Lung (tissue), 12 donors: ENCODE data around the gene LTA. TPM values are rescaled to one million over a fixed set of nuclear protein-coding genes. Genes with fewer than 3 reads are reported as not detected.

Experiments
- ATAC-seq: fragments of 200-7000 bp; cut with Tn5 transposase; one replicate; pipeline ENCODE4 v1.9.1; 2020; ENCODE audit warnings: moderate number of reproducible peaks; ENCODE audit not compliant: insufficient read depth, low FRiP score
- DNase-seq, 3 donors: peaks; one replicate each; pipeline ENCODE4 v3.0.0-alpha.2; 2013 to 2017
- H3K27ac ChIP-seq, 2 donors: one replicate each; pipeline ENCODE4 v1.5.1; 2013; ENCODE audit warnings: mild to moderate bottlenecking in 2 of 2, moderate library complexity in 2 of 2, control low read depth in 1 of 2, inconsistent platforms in 1 of 2, low read depth in 1 of 2, low read length in 1 of 2
- H3K27me3 ChIP-seq, 3 donors: one replicate each; pipeline ENCODE4 v1.5.1; 2013; ENCODE audit warnings: low read length in 2 of 3; ENCODE audit not compliant: control insufficient read depth in 3 of 3, insufficient read depth in 3 of 3
- H3K36me3 ChIP-seq, 4 donors: one replicate each; pipeline ENCODE4 v1.5.1; 2013; ENCODE audit warnings: low read length in 4 of 4, mild to moderate bottlenecking in 1 of 4, moderate library complexity in 1 of 4; ENCODE audit not compliant: control insufficient read depth in 4 of 4, insufficient read depth in 4 of 4
- H3K4me1 ChIP-seq, 5 donors: one replicate each; pipeline ENCODE4 v1.5.1; 2013; ENCODE audit warnings: low read length in 5 of 5, mild to moderate bottlenecking in 2 of 5, moderate library complexity in 1 of 5; ENCODE audit not compliant: control insufficient read depth in 5 of 5, insufficient read depth in 5 of 5
- H3K4me3 ChIP-seq: one replicate; pipeline ENCODE4 v1.5.1; 2013; ENCODE audit warnings: mild to moderate bottlenecking, control low read depth, moderate library complexity
- H3K9ac ChIP-seq, 2 donors: one replicate each; pipeline ENCODE4 v1.5.1; 2013; ENCODE audit warnings: low read length in 2 of 2, control low read depth in 1 of 2; ENCODE audit not compliant: insufficient read depth in 1 of 2
- H3K9me3 ChIP-seq, 4 donors: one replicate each; pipeline ENCODE4 v1.5.1; 2013; ENCODE audit warnings: low read length in 3 of 4, mild to moderate bottlenecking in 1 of 4, moderate library complexity in 1 of 4; ENCODE audit not compliant: control insufficient read depth in 4 of 4, insufficient read depth in 3 of 4
- WGBS, 2 donors: extraction: QIAGEN DNeasy Blood & Tissue Kit; methylation state at CpG; one replicate each; pipeline ENCODE4 v1.1.7; 2013; 5-methylcytosine and 5-hydroxymethylcytosine counted together
- polyA plus RNA-seq, 2 donors: library from polyadenylated mRNA; stranded (reverse); fragments of 200-250 nt; gene quantifications; one replicate each; pipeline ENCODE4 v1.2.1, GENCODE V29; 2013
- total RNA-seq, 2 donors: library from RNA; depleted of rRNA in 1 of 2; stranded (reverse); fragments of >200 nt in 1 of 2; gene quantifications; one replicate each; pipeline ENCODE4 v1.2.1, GENCODE V29; 2014 to 2021
- TF ChIP-seq, protein P1 (sequence below): IDR thresholded peaks from 2 replicates; pipeline ENCODE4 v1.5.1; 2012; ENCODE audit warnings: mild to moderate bottlenecking; ENCODE audit errors: control extremely low read depth, extremely low read depth
- donor health status: control.
- donor health status: control.
- donor health status: Bipolar disorder and iron deficiency.
- donor health status: healthy.
- donor health status: DM: yes; HTN: yes; CAD: no.

Gene LTA
- total and polyA plus RNA-seq, 4 donors: 0.28 to 1.2 (median 0.47) TPM

DNA sequence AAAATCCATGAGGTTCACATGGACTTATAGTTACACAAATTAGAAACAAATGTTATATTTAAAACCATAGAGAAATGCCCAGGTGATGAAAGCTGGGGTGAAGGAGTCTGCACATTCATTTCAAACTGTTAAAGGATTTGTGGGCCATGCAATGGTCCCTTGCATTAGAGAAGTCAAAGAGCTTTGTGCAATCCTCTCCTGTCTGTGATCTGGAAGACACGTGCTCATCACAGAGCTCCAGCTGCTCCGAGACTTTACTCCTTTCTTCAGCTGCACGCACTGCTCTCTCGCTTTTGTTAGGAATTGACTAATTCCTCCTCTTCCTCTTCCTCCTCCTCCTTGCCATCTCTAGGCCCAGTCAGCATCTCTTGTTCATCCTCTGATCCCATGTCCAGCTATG is 38.9 kb downstream of the LTA start:
- ATAC-seq: no peak
- no peak overlapping the region for H3K4me3 ChIP-seq
- 64 to 80% methylated on average over 4 of the region's 4 CpGs for WGBS, 2 donors
- H3K9me3 ChIP-seq: no peaks in the 10 kb centered on the region
- no peak overlapping the region for H3K9ac ChIP-seq
- peaks cover 0 to 18% (median 0%) of the 10 kb centered on the region in 5 donors for H3K4me1 ChIP-seq
- TF ChIP-seq, protein P1, sequence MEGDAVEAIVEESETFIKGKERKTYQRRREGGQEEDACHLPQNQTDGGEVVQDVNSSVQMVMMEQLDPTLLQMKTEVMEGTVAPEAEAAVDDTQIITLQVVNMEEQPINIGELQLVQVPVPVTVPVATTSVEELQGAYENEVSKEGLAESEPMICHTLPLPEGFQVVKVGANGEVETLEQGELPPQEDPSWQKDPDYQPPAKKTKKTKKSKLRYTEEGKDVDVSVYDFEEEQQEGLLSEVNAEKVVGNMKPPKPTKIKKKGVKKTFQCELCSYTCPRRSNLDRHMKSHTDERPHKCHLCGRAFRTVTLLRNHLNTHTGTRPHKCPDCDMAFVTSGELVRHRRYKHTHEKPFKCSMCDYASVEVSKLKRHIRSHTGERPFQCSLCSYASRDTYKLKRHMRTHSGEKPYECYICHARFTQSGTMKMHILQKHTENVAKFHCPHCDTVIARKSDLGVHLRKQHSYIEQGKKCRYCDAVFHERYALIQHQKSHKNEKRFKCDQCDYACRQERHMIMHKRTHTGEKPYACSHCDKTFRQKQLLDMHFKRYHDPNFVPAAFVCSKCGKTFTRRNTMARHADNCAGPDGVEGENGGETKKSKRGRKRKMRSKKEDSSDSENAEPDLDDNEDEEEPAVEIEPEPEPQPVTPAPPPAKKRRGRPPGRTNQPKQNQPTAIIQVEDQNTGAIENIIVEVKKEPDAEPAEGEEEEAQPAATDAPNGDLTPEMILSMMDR: no peak
- H3K27ac ChIP-seq: no peak overlapping the region
- no peaks in the 10 kb centered on the region for H3K36me3 ChIP-seq
- no peak for DNase-seq
- no peaks in the 10 kb centered on the region for H3K27me3 ChIP-seq

GRCh38 chr6:31614075-31614619 is 42.1 kb downstream of the LTA start:
- DNase-seq (peak in 2 of 3 donors; percentile 38 to 65), ATAC-seq (peak; percentile 38)
- Histone ChIP-seq H3K36me3 (no peaks in the 10 kb centered on the region), H3K9me3 (no peaks in the 10 kb centered on the region), H3K4me1 (peaks cover 0 to 20% (median 0%) of the 10 kb centered on the region in 5 donors), H3K27ac (peak overlapping the region in 1 of 2 donors; percentile 45), H3K27me3 (no peaks in the 10 kb centered on the region), H3K9ac (no peak overlapping the region), H3K4me3 (no peak overlapping the region)
- TF ChIP-seq, protein P1: no peak
- 38 to 46% methylated on average over 8 of the region's 8 CpGs for WGBS, 2 donors

- peaks cover 0 to 20% (median 0%) of the 10 kb centered on the region in 5 donors for H3K4me1 ChIP-seq
- no peak within 1 kb of the TSS for H3K4me3 ChIP-seq
- no peak for ATAC-seq
- H3K9ac ChIP-seq: no peak within 1 kb of the TSS
- TF ChIP-seq, protein P1: no peak
- H3K27me3 ChIP-seq: no peaks in the 10 kb centered on the region
- no peaks in the 10 kb centered on the region for H3K36me3 ChIP-seq
- no peaks in the 10 kb centered on the region for H3K9me3 ChIP-seq
- peak within 1 kb of the TSS in 1 of 2 donors; percentile 45 for H3K27ac ChIP-seq
- no peak for DNase-seq
- WGBS, 2 donors: 26 to 45% methylated on average over 6 of the region's 6 CpGs
These were observed 42.8 kb downstream of the LTA start, which contains the start of gene AIF1 for GRCh38 chr6:31614684-31615578. TSS of gene AIF1 (plus strand) at chr6:31615234. CDS start at chr6:31615330, 96 bp downstream.
